A673 (cell line): Measurements from ENCODE around the gene FNDC1.

Source experiments
- EZH2 ChIP-seq: fragments of 200-600 bp; sonication (generic); IDR thresholded peaks from 2 replicates; pipeline ENCODE4 v1.6.1; 2017; ENCODE audit warnings: borderline replicate concordance, low read depth, mild to moderate bottlenecking, mixed read lengths, antibody characterized with exemption, low read length; ENCODE audit not compliant: poor library complexity, severe bottlenecking
- TF ChIP-seq, protein P1 (sequence below): fragments of 300-800, 200-600 bp; sonication (generic); conservative IDR thresholded peaks from 2 replicates; pipeline ENCODE4 v1.5.1; 2017; ENCODE audit warnings: low read depth, mild to moderate bottlenecking, antibody characterized with exemption, low read length, moderate library complexity, mixed read lengths

DNA sequence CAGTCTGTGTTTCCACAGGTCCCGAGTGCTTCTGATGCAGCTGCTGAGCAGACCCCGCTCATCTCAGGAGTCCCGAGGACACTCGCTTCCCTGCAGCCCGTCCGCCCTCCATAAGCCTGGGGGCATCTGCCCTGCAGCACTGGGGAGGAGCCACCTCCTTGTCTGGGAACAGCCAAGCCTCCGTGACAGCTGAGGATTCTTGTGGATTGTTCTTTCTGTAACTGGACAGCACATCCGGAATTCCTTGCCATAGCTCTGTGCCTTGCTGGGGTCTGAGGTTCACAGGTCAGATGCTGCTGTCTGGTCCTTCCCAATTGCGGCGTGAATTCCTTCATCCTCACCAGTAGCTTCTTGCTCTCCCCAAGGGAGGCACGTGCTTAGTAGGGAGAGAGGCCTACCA is 38.4 kb upstream of the FNDC1 start:
- TF ChIP-seq, protein P1, sequence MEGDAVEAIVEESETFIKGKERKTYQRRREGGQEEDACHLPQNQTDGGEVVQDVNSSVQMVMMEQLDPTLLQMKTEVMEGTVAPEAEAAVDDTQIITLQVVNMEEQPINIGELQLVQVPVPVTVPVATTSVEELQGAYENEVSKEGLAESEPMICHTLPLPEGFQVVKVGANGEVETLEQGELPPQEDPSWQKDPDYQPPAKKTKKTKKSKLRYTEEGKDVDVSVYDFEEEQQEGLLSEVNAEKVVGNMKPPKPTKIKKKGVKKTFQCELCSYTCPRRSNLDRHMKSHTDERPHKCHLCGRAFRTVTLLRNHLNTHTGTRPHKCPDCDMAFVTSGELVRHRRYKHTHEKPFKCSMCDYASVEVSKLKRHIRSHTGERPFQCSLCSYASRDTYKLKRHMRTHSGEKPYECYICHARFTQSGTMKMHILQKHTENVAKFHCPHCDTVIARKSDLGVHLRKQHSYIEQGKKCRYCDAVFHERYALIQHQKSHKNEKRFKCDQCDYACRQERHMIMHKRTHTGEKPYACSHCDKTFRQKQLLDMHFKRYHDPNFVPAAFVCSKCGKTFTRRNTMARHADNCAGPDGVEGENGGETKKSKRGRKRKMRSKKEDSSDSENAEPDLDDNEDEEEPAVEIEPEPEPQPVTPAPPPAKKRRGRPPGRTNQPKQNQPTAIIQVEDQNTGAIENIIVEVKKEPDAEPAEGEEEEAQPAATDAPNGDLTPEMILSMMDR = no peak
- no peak for TF ChIP-seq EZH2
